HUDEP-2 (cell line): ENCODE measurements around the gene EBF3.

ENCODE experiments used
- DNase-seq, 76 experiments: peaks; one replicate each; lab custom pipeline; 2025; ENCODE audit not compliant: unreplicated experiment in 76 of 76; lab: John Stamatoyannopoulos, UW

Gene EBF3

GRCh38 chr10:129811208-129811607, 152.9 kb downstream of the EBF3 start:
- no peak for DNase-seq

GRCh38 chr10:129809841-129810240, 154.2 kb downstream of the EBF3 start:
- DNase-seq: no peak

GRCh38 chr10:129809431-129809830, 154.6 kb downstream of the EBF3 start:
- no peak for DNase-seq

- DNase-seq: no peak
Observed at GRCh38 chr10:129808092-129808983, 155.7 kb downstream of the EBF3 start.

GRCh38 chr10:129807211-129807610, 156.9 kb downstream of the EBF3 start:
- DNase-seq: no peak

GRCh38 chr10:129800796-129801340, 163.2 kb downstream of the EBF3 start:
- no peak for DNase-seq

- no peak for DNase-seq
Observed at GRCh38 chr10:129799942-129800341, 164.1 kb downstream of the EBF3 start.

- no peak for DNase-seq
Observed at GRCh38 chr10:129796710-129797420, 167.2 kb downstream of the EBF3 start.

- DNase-seq: no peak
Observed at GRCh38 chr10:129793996-129794395, 170.1 kb downstream of the EBF3 start.

GRCh38 chr10:129793479-129793878, 170.6 kb downstream of the EBF3 start:
- no peak for DNase-seq

- no peak for DNase-seq
Observed at GRCh38 chr10:129792864-129793263, 171.2 kb downstream of the EBF3 start.

GRCh38 chr10:129792141-129792540, 171.9 kb downstream of the EBF3 start:
- no peak for DNase-seq

GRCh38 chr10:129790715-129791446, 173.2 kb downstream of the EBF3 start:
- no peak for DNase-seq

- DNase-seq: no peak
Observed at GRCh38 chr10:129788215-129788614, 175.9 kb downstream of the EBF3 start.

GRCh38 chr10:129787557-129787956, 176.5 kb downstream of the EBF3 start:
- no peak for DNase-seq

- DNase-seq: no peak
Observed at GRCh38 chr10:129786216-129786615, 177.9 kb downstream of the EBF3 start.

GRCh38 chr10:129785536-129785981, 178.5 kb downstream of the EBF3 start:
- DNase-seq: no peak
